ENCODE measurements around the gene L3MBTL1.

L3MBTL1 gene

GRCh38 chr20:43590392-43591303 lies 83.2 kb downstream of the L3MBTL1 start, which contains the start of gene IFT52:
TSS of gene IFT52 (plus strand) at chr20:43590937. CDS start at chr20:43594699, 3,762 bp downstream.
- peak; percentile 89 for DNase-seq

All from NCI-H226 (cell line).